Esophagus muscularis mucosa (tissue), 4 donors: ENCODE data around the gene PIGT.

Source experiments
- EP300 ChIP-seq: sonication (generic); formaldehyde crosslinking; IDR thresholded peaks from one replicate; pipeline ENCODE4 v1.6.1; 2017; ENCODE audit warnings: antibody characterized with exemption
- POLR2A ChIP-seq: fragments of 450-650 bp; IDR thresholded peaks from one replicate; pipeline ENCODE4 v1.6.1; 2017; ENCODE audit warnings: antibody characterized with exemption, moderate library complexity, mild to moderate bottlenecking, low read depth
- POLR2AphosphoS5 ChIP-seq, 2 donors: sonication (generic); formaldehyde crosslinking; IDR thresholded peaks; one replicate each; pipeline ENCODE4 v1.6.1; 2017; ENCODE audit warnings: antibody characterized with exemption in 2 of 2
- TF ChIP-seq, protein P1 (sequence below), 3 experiments: fragments of 200-600 bp in 2 of 3; fragments of 450-650 bp in 1 of 3; sonication (generic) in 2 of 3; IDR thresholded peaks; one replicate each; pipeline ENCODE4 v1.5.1; 2017 to 2019; ENCODE audit warnings: antibody characterized with exemption in 3 of 3, mild to moderate bottlenecking in 2 of 3, moderate library complexity in 1 of 3

DNA sequence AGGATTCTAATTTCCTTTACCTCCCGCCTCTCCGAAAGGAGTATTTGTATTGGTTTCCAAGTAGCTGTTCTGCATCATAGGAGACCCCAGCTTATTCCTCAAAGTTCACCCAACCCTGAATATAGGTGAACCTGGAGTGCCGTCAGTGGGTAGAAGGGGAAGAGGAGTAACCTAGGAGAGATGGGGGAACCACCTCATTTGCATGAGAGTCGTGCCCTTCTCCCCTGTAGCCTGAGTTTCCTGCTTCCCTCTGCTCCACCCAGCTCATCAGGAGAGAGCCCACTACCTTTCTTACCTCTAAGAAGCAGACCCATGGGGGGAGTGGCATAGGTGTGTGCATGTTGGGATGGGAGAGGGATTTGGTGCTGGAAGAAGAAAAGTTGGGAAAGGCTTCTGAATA lies 36.3 kb downstream of the PIGT start:
- TF ChIP-seq, protein P1, sequence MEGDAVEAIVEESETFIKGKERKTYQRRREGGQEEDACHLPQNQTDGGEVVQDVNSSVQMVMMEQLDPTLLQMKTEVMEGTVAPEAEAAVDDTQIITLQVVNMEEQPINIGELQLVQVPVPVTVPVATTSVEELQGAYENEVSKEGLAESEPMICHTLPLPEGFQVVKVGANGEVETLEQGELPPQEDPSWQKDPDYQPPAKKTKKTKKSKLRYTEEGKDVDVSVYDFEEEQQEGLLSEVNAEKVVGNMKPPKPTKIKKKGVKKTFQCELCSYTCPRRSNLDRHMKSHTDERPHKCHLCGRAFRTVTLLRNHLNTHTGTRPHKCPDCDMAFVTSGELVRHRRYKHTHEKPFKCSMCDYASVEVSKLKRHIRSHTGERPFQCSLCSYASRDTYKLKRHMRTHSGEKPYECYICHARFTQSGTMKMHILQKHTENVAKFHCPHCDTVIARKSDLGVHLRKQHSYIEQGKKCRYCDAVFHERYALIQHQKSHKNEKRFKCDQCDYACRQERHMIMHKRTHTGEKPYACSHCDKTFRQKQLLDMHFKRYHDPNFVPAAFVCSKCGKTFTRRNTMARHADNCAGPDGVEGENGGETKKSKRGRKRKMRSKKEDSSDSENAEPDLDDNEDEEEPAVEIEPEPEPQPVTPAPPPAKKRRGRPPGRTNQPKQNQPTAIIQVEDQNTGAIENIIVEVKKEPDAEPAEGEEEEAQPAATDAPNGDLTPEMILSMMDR (IDR thresholded peaks at IDR 0.05): no peak
- TF ChIP-seq POLR2A: no peak
- no peak for TF ChIP-seq POLR2AphosphoS5 (IDR thresholded peaks at IDR 0.05)
- TF ChIP-seq EP300: no peak
